Measurements from ENCODE around the gene ELFN2.

The ELFN2 gene

GRCh38 chr22:37369483-37369882 is 57.8 kb downstream of the ELFN2 start:
- H3K4me3 ChIP-seq (ENCODE audit: low read depth, low read length): no peak overlapping the region
- no peak overlapping the region for H3K9ac ChIP-seq (ENCODE audit: low read depth, low read length)
- no peak overlapping the region for H3K27ac ChIP-seq (ENCODE audit: low read depth, low read length)
- no peaks in the 10 kb centered on the region for H3K36me3 ChIP-seq (ENCODE audit: control insufficient read depth, insufficient read depth, low read length)
- H3K4me1 ChIP-seq (ENCODE audit: control insufficient read depth, insufficient read depth, low read length): no peaks in the 10 kb centered on the region; the same call in 1 of the 2 replicates
- no peaks in the 10 kb centered on the region for H3K9me3 ChIP-seq (ENCODE audit: control insufficient read depth, insufficient read depth, low read length)
- no peaks in the 10 kb centered on the region for H3K27me3 ChIP-seq (ENCODE audit: control insufficient read depth, insufficient read depth, low read length)

GRCh38 chr22:37368058-37368457 is 59.2 kb downstream of the ELFN2 start:
- H3K27ac ChIP-seq (ENCODE audit: low read depth, low read length): no peak overlapping the region

GRCh38 chr22:37366601-37367000 is 60.7 kb downstream of the ELFN2 start:
- Histone ChIP-seq H3K27me3 (ENCODE audit: control insufficient read depth, insufficient read depth, low read length) (no peaks in the 10 kb centered on the region), H3K4me1 (ENCODE audit: control insufficient read depth, insufficient read depth, low read length) (no peaks in the 10 kb centered on the region; the same call in 1 of the 2 replicates), H3K9me3 (ENCODE audit: control insufficient read depth, insufficient read depth, low read length) (no peaks in the 10 kb centered on the region)

More at GRCh38 chr22:37368058-37368457, 59.2 kb downstream of the ELFN2 start:
- H3K4me3 ChIP-seq (ENCODE audit: low read depth, low read length): no peak overlapping the region
- H3K4me1 ChIP-seq (ENCODE audit: control insufficient read depth, insufficient read depth, low read length): no peaks in the 10 kb centered on the region; the same call in 1 of the 2 replicates
- no peaks in the 10 kb centered on the region for H3K27me3 ChIP-seq (ENCODE audit: control insufficient read depth, insufficient read depth, low read length)
- H3K36me3 ChIP-seq (ENCODE audit: control insufficient read depth, insufficient read depth, low read length): no peaks in the 10 kb centered on the region
- H3K9me3 ChIP-seq (ENCODE audit: control insufficient read depth, insufficient read depth, low read length): no peaks in the 10 kb centered on the region
- no peak overlapping the region for H3K9ac ChIP-seq (ENCODE audit: low read depth, low read length)

GRCh38 chr22:37365950-37366349 is 61.3 kb downstream of the ELFN2 start:
- Histone ChIP-seq H3K27ac (ENCODE audit: low read depth, low read length) (no peak overlapping the region), H3K9ac (ENCODE audit: low read depth, low read length) (no peak overlapping the region), H3K27me3 (ENCODE audit: control insufficient read depth, insufficient read depth, low read length) (no peaks in the 10 kb centered on the region), H3K4me3 (ENCODE audit: low read depth, low read length) (no peak overlapping the region), H3K4me1 (ENCODE audit: control insufficient read depth, insufficient read depth, low read length) (no peaks in the 10 kb centered on the region; the same call in 1 of the 2 replicates), H3K36me3 (ENCODE audit: control insufficient read depth, insufficient read depth, low read length) (no peaks in the 10 kb centered on the region), H3K9me3 (ENCODE audit: control insufficient read depth, insufficient read depth, low read length) (no peaks in the 10 kb centered on the region)

More at GRCh38 chr22:37366601-37367000, 60.7 kb downstream of the ELFN2 start:
- Histone ChIP-seq H3K27ac (ENCODE audit: low read depth, low read length) (no peak overlapping the region), H3K9ac (ENCODE audit: low read depth, low read length) (no peak overlapping the region), H3K4me3 (ENCODE audit: low read depth, low read length) (no peak overlapping the region), H3K36me3 (ENCODE audit: control insufficient read depth, insufficient read depth, low read length) (no peaks in the 10 kb centered on the region)

- no peak overlapping the region for H3K27ac ChIP-seq (ENCODE audit: low read depth, low read length)
- no peaks in the 10 kb centered on the region for H3K36me3 ChIP-seq (ENCODE audit: control insufficient read depth, insufficient read depth, low read length)
- no peak overlapping the region for H3K9ac ChIP-seq (ENCODE audit: low read depth, low read length)
- no peaks in the 10 kb centered on the region for H3K9me3 ChIP-seq (ENCODE audit: control insufficient read depth, insufficient read depth, low read length)
- no peaks in the 10 kb centered on the region; the same call in 1 of the 2 replicates for H3K4me1 ChIP-seq (ENCODE audit: control insufficient read depth, insufficient read depth, low read length)
- H3K4me3 ChIP-seq (ENCODE audit: low read depth, low read length): no peak overlapping the region
- H3K27me3 ChIP-seq (ENCODE audit: control insufficient read depth, insufficient read depth, low read length): no peaks in the 10 kb centered on the region
These were observed 63.9 kb downstream of the ELFN2 start for GRCh38 chr22:37363261-37363992.

- Histone ChIP-seq H3K36me3 (ENCODE audit: control insufficient read depth, insufficient read depth, low read length) (no peaks in the 10 kb centered on the region), H3K9ac (ENCODE audit: low read depth, low read length) (no peak overlapping the region), H3K27ac (ENCODE audit: low read depth, low read length) (no peak overlapping the region), H3K4me3 (ENCODE audit: low read depth, low read length) (no peak overlapping the region), H3K4me1 (ENCODE audit: control insufficient read depth, insufficient read depth, low read length) (no peaks in the 10 kb centered on the region), H3K27me3 (ENCODE audit: control insufficient read depth, insufficient read depth, low read length) (no peaks in the 10 kb centered on the region), H3K9me3 (ENCODE audit: control insufficient read depth, insufficient read depth, low read length) (no peaks in the 10 kb centered on the region)
These were observed 64.7 kb downstream of the ELFN2 start for GRCh38 chr22:37362621-37363020.

GRCh38 chr22:37358917-37359316 is 68.4 kb downstream of the ELFN2 start:
- no peaks in the 10 kb centered on the region for H3K4me1 ChIP-seq (ENCODE audit: control insufficient read depth, insufficient read depth, low read length)
- no peak overlapping the region for H3K4me3 ChIP-seq (ENCODE audit: low read depth, low read length)
- no peaks in the 10 kb centered on the region for H3K36me3 ChIP-seq (ENCODE audit: control insufficient read depth, insufficient read depth, low read length)
- H3K27me3 ChIP-seq (ENCODE audit: control insufficient read depth, insufficient read depth, low read length): no peaks in the 10 kb centered on the region
- H3K9me3 ChIP-seq (ENCODE audit: control insufficient read depth, insufficient read depth, low read length): no peaks in the 10 kb centered on the region
- no peak overlapping the region for H3K27ac ChIP-seq (ENCODE audit: low read depth, low read length)
- no peak overlapping the region for H3K9ac ChIP-seq (ENCODE audit: low read depth, low read length)

GRCh38 chr22:37358386-37358785 is 68.9 kb downstream of the ELFN2 start:
- Histone ChIP-seq H3K36me3 (ENCODE audit: control insufficient read depth, insufficient read depth, low read length) (no peaks in the 10 kb centered on the region), H3K4me3 (ENCODE audit: low read depth, low read length) (no peak overlapping the region), H3K4me1 (ENCODE audit: control insufficient read depth, insufficient read depth, low read length) (no peaks in the 10 kb centered on the region), H3K9ac (ENCODE audit: low read depth, low read length) (no peak overlapping the region), H3K27ac (ENCODE audit: low read depth, low read length) (no peak overlapping the region), H3K9me3 (ENCODE audit: control insufficient read depth, insufficient read depth, low read length) (no peaks in the 10 kb centered on the region), H3K27me3 (ENCODE audit: control insufficient read depth, insufficient read depth, low read length) (no peaks in the 10 kb centered on the region)

GRCh38 chr22:37357446-37358075 is 69.7 kb downstream of the ELFN2 start:
- Histone ChIP-seq H3K4me3 (ENCODE audit: low read depth, low read length) (no peak overlapping the region), H3K36me3 (ENCODE audit: control insufficient read depth, insufficient read depth, low read length) (no peaks in the 10 kb centered on the region), H3K9ac (ENCODE audit: low read depth, low read length) (no peak overlapping the region), H3K9me3 (ENCODE audit: control insufficient read depth, insufficient read depth, low read length) (no peaks in the 10 kb centered on the region), H3K27ac (ENCODE audit: low read depth, low read length) (no peak overlapping the region), H3K27me3 (ENCODE audit: control insufficient read depth, insufficient read depth, low read length) (no peaks in the 10 kb centered on the region), H3K4me1 (ENCODE audit: control insufficient read depth, insufficient read depth, low read length) (no peaks in the 10 kb centered on the region)

DNA sequence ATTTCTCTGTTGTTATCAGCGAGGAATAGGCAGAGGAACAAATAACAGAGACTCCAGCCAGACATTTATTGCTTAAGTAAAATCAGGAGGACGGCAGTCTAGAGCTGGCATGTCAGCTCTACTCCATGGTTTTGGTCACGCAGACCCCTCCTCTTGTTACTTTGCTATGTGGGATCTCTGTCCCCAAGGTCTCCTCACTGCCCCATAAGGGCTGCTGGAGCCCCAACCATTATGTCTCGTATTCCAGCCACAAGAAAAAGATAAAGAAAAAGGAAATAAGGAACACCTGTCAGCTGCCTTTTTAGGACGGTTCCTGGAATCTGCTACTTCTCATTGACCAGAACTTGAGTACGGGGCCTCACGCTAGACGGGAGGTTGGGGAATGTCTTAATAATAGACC is 70.4 kb downstream of the ELFN2 start:
- Histone ChIP-seq H3K4me1 (ENCODE audit: control insufficient read depth, insufficient read depth, low read length) (no peaks in the 10 kb centered on the region), H3K36me3 (ENCODE audit: control insufficient read depth, insufficient read depth, low read length) (no peaks in the 10 kb centered on the region), H3K9ac (ENCODE audit: low read depth, low read length) (no peak overlapping the region)

DNA sequence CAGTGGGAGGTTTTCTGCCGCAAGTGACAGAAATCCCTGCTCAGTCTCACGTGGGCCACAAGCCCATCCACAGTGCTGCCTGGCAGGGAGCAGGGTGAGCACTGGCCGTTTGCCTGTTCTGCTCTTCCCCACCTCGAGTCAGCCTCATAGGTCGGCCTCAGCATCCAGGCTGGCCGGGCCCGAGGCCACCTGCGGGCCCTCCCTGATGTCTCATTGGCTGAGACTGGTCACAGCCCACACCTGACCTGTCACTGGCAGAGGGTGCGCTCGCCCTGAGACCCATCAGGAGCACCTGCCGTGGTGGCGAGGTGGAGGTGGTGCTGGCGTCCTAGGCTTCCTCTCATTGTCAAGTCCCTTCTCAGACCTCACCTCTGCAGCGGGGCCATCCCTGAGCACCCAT is 72.1 kb downstream of the ELFN2 start:
- Histone ChIP-seq H3K27ac (ENCODE audit: low read depth, low read length) (no peak overlapping the region), H3K9ac (ENCODE audit: low read depth, low read length) (no peak overlapping the region), H3K9me3 (ENCODE audit: control insufficient read depth, insufficient read depth, low read length) (no peaks in the 10 kb centered on the region), H3K4me1 (ENCODE audit: control insufficient read depth, insufficient read depth, low read length) (no peaks in the 10 kb centered on the region), H3K36me3 (ENCODE audit: control insufficient read depth, insufficient read depth, low read length) (no peaks in the 10 kb centered on the region), H3K4me3 (ENCODE audit: low read depth, low read length) (no peak overlapping the region), H3K27me3 (ENCODE audit: control insufficient read depth, insufficient read depth, low read length) (no peaks in the 10 kb centered on the region)

More for the DNA sequence above, 70.4 kb downstream of the ELFN2 start:
- Histone ChIP-seq H3K27me3 (ENCODE audit: control insufficient read depth, insufficient read depth, low read length) (no peaks in the 10 kb centered on the region), H3K27ac (ENCODE audit: low read depth, low read length) (no peak overlapping the region), H3K4me3 (ENCODE audit: low read depth, low read length) (no peak overlapping the region), H3K9me3 (ENCODE audit: control insufficient read depth, insufficient read depth, low read length) (no peaks in the 10 kb centered on the region)
